T-cell (primary cell): ENCODE results near the gene DHRS4L2. TPM values are rescaled to one million over a fixed set of nuclear protein-coding genes. Genes with fewer than 3 reads are reported as not detected.
"Not testable (repeated sequence)": the region's sequence is repeated elsewhere in the genome, so short reads cannot be mapped to it uniquely, and the experiment has no call there.

Source experiments
- ATAC-seq, 4 experiments: fragments of 200-7000 bp in 3 of 4; fragments of 150-1000 bp in 1 of 4; cut with Tn5 transposase; replicated peaks in 1 of 4; 1 replicate in 3 of 4; 2 replicates in 1 of 4; pipeline ENCODE4 v1.10.0; 2021; ENCODE audit warnings: moderate library complexity in 3 of 4, mild to moderate bottlenecking in 2 of 4, moderate number of reproducible peaks in 1 of 4
- CTCF ChIA-PET, 2 donors: fragments of 300-600 bp; sonication (Branson Sonifier 250); formaldehyde crosslinking; loops; one replicate each; lab custom pipeline; 2022; ENCODE audit warnings: antibody characterized with exemption in 2 of 2; lab: Charles Lee
- POLR2A ChIA-PET, 2 donors: fragments of 300-600 bp; sonication (Branson Sonifier 250); formaldehyde crosslinking; loops; one replicate each; lab custom pipeline; 2022; ENCODE audit warnings: antibody characterized with exemption in 2 of 2; lab: Charles Lee
- DNase-seq, 35 experiments: peaks; one replicate each; pipeline versions ENCODE4 v3.0.0 to v3.0.0-alpha.2; 2013 to 2023
- H3K27ac ChIP-seq: one replicate; pipeline ENCODE4 v1.5.1; 2013; ENCODE audit warnings: low read length
- H3K27me3 ChIP-seq, 2 experiments: replicated peaks in 1 of 2; 1 replicate in 1 of 2; 2 replicates in 1 of 2; pipeline versions ENCODE4 v1.6.1 to v1.7.0; 2013; ENCODE audit warnings: low read length in 1 of 2, mixed read lengths in 1 of 2; ENCODE audit not compliant: control insufficient read depth in 2 of 2, insufficient read depth in 2 of 2; ENCODE audit errors: extremely low read depth in 1 of 2
- H3K36me3 ChIP-seq, 2 donors: 1 replicate in 1 of 2; 2 replicates in 1 of 2; pipeline versions ENCODE4 v1.6.1 to v1.7.0; 2013; ENCODE audit warnings: low read length in 1 of 2; ENCODE audit not compliant: control insufficient read depth in 2 of 2, insufficient read depth in 1 of 2; ENCODE audit errors: extremely low read depth in 1 of 2
- H3K4me1 ChIP-seq, 2 experiments: 1 replicate in 1 of 2; 2 replicates in 1 of 2; pipeline versions ENCODE4 v1.6.1 to v1.7.0; 2013; ENCODE audit warnings: low read length in 2 of 2, mixed read lengths in 1 of 2; ENCODE audit not compliant: insufficient read depth in 2 of 2, control insufficient read depth in 1 of 2; ENCODE audit errors: extremely low read depth in 1 of 2
- H3K4me3 ChIP-seq, 2 donors: 1 replicate in 1 of 2; 2 replicates in 1 of 2; pipeline versions ENCODE4 v1.5.1 to v1.7.0; 2013; ENCODE audit warnings: mild to moderate bottlenecking in 2 of 2, low read length in 1 of 2, moderate library complexity in 1 of 2; ENCODE audit not compliant: control insufficient read depth in 1 of 2; ENCODE audit errors: extremely low read depth in 1 of 2
- H3K9me3 ChIP-seq: 2 replicates; pipeline ENCODE4 v1.7.0; 2013
- H3K27ac Mint-ChIP-seq, 2 donors: one replicate each; pipeline ENCODE4 v1.8.0; 2020 to 2021; ENCODE audit warnings: mild to moderate bottlenecking in 2 of 2, mixed read lengths in 2 of 2
- H3K27me3 Mint-ChIP-seq, 2 donors: one replicate each; pipeline ENCODE4 v1.8.0; 2021 to 2022; ENCODE audit warnings: mixed read lengths in 2 of 2
- H3K36me3 Mint-ChIP-seq: one replicate; pipeline ENCODE4 v1.8.0; 2021; ENCODE audit warnings: mixed read lengths
- H3K4me1 Mint-ChIP-seq, 3 donors: one replicate each; pipeline ENCODE4 v1.8.0; 2020 to 2022; ENCODE audit warnings: mixed read lengths in 3 of 3, mild to moderate bottlenecking in 1 of 3
- H3K4me3 Mint-ChIP-seq, 3 donors: one replicate each; pipeline ENCODE4 v1.8.0; 2020 to 2022; ENCODE audit warnings: mild to moderate bottlenecking in 3 of 3, mixed read lengths in 3 of 3, moderate library complexity in 3 of 3
- H3K9me3 Mint-ChIP-seq, 3 donors: one replicate each; pipeline ENCODE4 v1.8.0; 2020 to 2022; ENCODE audit warnings: mixed read lengths in 3 of 3
- WGBS: methylation state at CpG from one replicate; pipeline ENCODE4 v1.1.5; 2013; ENCODE audit warnings: missing lambda C conversion rate; ENCODE audit not compliant: insufficient coverage; 5-methylcytosine and 5-hydroxymethylcytosine counted together
- total RNA-seq, 35 experiments: library from RNA in 6 of 35; stranded (reverse) in 6 of 35; fragments of 120-200 nt in 1 of 35; gene quantifications; one replicate each; pipeline versions ENCODE4 v1.2.1 to v1.2.4 and lab custom pipeline; 2013 to 2026

DHRS4L2 gene
- total RNA-seq, 5 donors from 2014 or later (not counting 1 experiment from before 2014, with no cell fraction given) = 14.0 to 21.9 (median 16.4) TPM

DNA sequence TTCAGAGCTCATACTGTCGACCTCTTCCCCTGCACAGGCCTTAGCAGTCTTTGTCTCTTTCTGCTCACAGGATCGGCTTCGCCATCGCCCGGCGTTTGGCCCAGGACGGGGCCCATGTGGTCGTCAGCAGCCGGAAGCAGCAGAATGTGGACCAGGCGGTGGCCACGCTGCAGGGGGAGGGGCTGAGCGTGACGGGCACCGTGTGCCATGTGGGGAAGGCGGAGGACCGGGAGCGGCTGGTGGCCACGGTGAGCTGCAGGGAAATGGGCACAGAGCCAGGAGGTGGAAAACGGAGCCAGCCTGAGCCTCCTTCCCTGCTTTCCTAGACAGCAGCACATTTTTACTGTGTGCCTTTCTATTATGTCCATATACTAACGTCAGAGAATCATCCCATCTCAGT, 33.8 kb upstream of the DHRS4L2 start:
- H3K4me3 Mint-ChIP-seq = peak overlapping the region in 1 of 3 donors; percentile 91
- H3K27ac ChIP-seq, H3K4me3 ChIP-seq, H3K36me3 ChIP-seq, DNase-seq, H3K27ac Mint-ChIP-seq, H3K9me3 ChIP-seq, CTCF ChIA-PET, POLR2A ChIA-PET, H3K27me3 Mint-ChIP-seq, H3K27me3 ChIP-seq, H3K9me3 Mint-ChIP-seq, ATAC-seq: not testable (repeated sequence)
- 86% methylated on average over 1 of the region's 20 CpGs for WGBS
- H3K4me1 Mint-ChIP-seq = peaks cover 25 to 27% (median 27%) of the 10 kb centered on the region in 3 donors
- peaks cover 21% of the 10 kb centered on the region for H3K36me3 Mint-ChIP-seq
- H3K4me1 ChIP-seq = peaks cover 5 to 19% of the 10 kb centered on the region in 2 experiments

DNA sequence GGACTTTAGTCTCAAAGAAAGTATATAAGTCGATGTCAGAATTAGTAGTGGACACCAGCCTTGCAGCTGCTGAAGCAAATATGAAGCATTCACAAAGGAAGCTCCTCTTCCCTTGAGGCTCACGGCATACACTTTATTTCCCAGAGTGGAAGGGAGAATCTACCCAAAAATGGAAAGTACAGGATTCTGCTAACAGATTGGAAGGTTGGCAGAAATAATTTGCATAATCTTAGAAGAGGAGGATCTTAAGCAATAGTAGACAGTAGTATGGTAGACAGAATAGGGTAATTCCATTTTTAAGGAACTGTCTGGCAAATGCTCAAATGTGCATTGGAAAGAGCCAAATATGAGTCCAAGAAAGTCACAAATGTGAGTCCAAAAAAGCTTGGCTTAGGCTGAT, 32.9 kb upstream of the DHRS4L2 start:
- POLR2A ChIA-PET = interaction anchor here in 1 of 2 donors (0.7 kb wide), 1 partner anchor 161 kb away, joined by 7 read pairs; no protein-coding TSS in a partner anchor
- H3K36me3 Mint-ChIP-seq = peaks cover 15% of the 10 kb centered on the region
- DNase-seq, H3K9me3 ChIP-seq, H3K27me3 ChIP-seq, H3K4me3 Mint-ChIP-seq, H3K27me3 Mint-ChIP-seq, CTCF ChIA-PET, H3K27ac Mint-ChIP-seq, ATAC-seq, H3K9me3 Mint-ChIP-seq, H3K4me3 ChIP-seq, H3K27ac ChIP-seq, H3K36me3 ChIP-seq: not testable (repeated sequence)
- 100% methylated on average over 1 of the region's 2 CpGs for WGBS
- H3K4me1 Mint-ChIP-seq = peaks cover 25 to 27% (median 27%) of the 10 kb centered on the region in 3 donors
- peaks cover 5 to 19% of the 10 kb centered on the region in 2 experiments for H3K4me1 ChIP-seq

DNA sequence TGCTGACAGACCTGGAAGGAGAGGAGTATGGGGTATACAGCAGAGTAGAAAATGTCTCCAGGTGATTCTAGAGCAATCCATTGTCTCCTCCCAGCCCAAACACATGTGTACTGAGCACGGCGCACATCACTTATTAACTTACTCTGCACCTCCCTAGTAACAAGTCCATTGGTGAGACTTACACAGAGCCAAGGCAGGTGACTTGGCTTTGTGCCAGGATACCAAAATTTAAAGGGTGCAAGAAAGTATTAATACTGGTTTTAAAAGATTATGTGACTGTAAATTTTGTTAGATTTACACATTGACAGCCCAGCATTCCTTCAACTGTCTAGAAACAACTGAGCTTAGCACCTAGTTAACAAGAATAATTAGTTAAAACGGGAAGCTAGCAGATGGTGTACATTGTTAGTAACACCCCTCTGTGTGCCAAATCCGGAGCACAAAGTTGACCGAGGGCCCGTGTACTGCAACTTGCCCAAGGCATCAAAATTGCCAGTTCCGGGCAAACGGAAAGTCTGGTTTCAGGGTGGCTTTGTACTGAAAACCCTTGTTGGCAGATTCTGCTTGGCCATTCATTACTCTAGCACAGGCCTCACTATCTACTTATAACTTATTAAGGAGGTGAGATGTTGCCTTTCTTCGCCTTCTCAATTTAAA, 30.7 kb upstream of the DHRS4L2 start:
- H3K27me3 ChIP-seq, POLR2A ChIA-PET, DNase-seq, H3K27ac Mint-ChIP-seq, H3K27me3 Mint-ChIP-seq, H3K27ac ChIP-seq, H3K36me3 ChIP-seq, ATAC-seq, H3K4me3 Mint-ChIP-seq, H3K9me3 ChIP-seq, H3K9me3 Mint-ChIP-seq, H3K4me3 ChIP-seq, H3K4me1 ChIP-seq: not testable (repeated sequence)
- Mint-ChIP-seq H3K36me3 (peaks cover 15% of the 10 kb centered on the region), H3K4me1 (peaks cover 9 to 10% (median 10%) of the 10 kb centered on the region in 3 donors)
- CTCF ChIA-PET = interaction anchor here in 1 of 2 donors (0.6 kb wide), 1 partner anchor 356 kb away, joined by 3 read pairs; no protein-coding TSS in a partner anchor
- WGBS = 97% methylated on average over 5 of the region's 9 CpGs

DNA sequence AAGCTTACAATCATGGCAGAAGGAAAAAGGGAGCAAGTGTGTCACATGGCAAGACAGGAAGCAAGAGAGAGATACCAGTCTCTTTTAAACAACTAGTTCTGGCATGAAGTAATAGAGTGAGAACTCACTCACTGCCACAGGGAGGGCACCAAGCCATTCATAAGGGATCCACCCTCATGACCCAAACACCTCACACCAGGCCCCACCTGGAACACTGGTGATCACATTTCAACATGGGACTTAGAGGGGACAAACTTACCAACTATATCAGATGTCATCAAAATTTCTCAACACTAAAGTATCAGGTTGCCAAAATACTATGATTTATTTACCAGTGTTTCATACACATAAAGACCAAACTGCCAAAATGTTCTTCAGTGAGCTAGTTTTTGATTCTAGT, 27.8 kb upstream of the DHRS4L2 start:
- H3K4me3 ChIP-seq, CTCF ChIA-PET, H3K27ac Mint-ChIP-seq, H3K4me3 Mint-ChIP-seq, H3K4me1 ChIP-seq, H3K4me1 Mint-ChIP-seq, H3K9me3 Mint-ChIP-seq, H3K27ac ChIP-seq, H3K27me3 ChIP-seq, H3K27me3 Mint-ChIP-seq, POLR2A ChIA-PET, ATAC-seq, DNase-seq, H3K9me3 ChIP-seq, H3K36me3 ChIP-seq: not testable (repeated sequence)
- H3K36me3 Mint-ChIP-seq = peaks cover 12% of the 10 kb centered on the region

DNA sequence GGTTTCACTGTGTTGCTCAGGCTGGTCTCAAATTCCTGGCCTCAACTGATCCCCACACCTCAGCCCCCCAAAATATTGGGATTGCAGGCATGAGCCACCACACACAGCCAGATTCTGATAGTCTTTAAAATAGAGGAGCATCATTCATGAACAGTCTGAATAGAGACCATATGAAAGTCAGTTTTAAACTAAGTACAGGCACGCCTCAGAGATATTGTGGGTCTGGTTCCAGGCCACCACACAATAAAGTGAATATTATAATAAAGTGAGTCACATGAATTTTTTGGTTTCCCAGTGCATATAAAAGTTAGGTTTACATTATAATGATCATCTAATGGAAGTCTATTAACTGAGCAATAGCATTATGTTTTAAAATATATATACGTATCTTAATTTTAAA, 27.0 kb upstream of the DHRS4L2 start:
- H3K9me3 Mint-ChIP-seq, DNase-seq: not testable (repeated sequence)

DNA sequence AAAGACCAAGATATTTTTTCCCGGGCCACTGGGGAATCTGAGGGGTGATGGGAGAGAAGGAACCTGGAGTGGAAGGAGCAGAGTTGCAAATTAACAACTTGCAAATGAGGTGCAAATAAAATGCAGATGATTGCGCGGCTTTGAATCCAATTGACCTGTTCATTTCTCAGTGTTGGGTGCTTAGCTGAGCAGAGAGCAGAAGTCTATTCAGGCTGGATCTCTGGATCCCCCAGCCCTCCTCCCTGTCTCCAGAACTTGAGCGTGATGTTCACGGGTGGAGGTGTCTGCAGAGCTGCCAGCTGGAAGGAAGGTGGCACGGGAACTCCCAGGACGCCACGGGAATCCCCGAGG, 19.6 kb upstream of the DHRS4L2 start:
- POLR2A ChIA-PET, H3K9me3 Mint-ChIP-seq, H3K27ac ChIP-seq, H3K27ac Mint-ChIP-seq, H3K27me3 Mint-ChIP-seq, H3K27me3 ChIP-seq, H3K36me3 ChIP-seq, H3K4me1 ChIP-seq, DNase-seq, H3K36me3 Mint-ChIP-seq, H3K4me3 Mint-ChIP-seq, ATAC-seq, H3K4me1 Mint-ChIP-seq, H3K9me3 ChIP-seq, CTCF ChIA-PET: not testable (repeated sequence)
- peak overlapping the region in 1 of 2 donors; percentile 47 for H3K4me3 ChIP-seq
- no CpG with 5 or more reads among the region's 9 CpGs for WGBS

More for the DNA sequence above, 27.0 kb upstream of the DHRS4L2 start:
- H3K4me1 Mint-ChIP-seq, POLR2A ChIA-PET, H3K27me3 Mint-ChIP-seq, H3K4me3 Mint-ChIP-seq, H3K36me3 ChIP-seq, H3K27ac ChIP-seq, H3K27me3 ChIP-seq, H3K4me3 ChIP-seq, ATAC-seq, H3K4me1 ChIP-seq, H3K36me3 Mint-ChIP-seq, H3K27ac Mint-ChIP-seq, H3K9me3 ChIP-seq, CTCF ChIA-PET: not testable (repeated sequence)
- no CpG with 5 or more reads among the region's 2 CpGs for WGBS
